Cardiac muscle cell (in vitro differentiated cells and primary cell): ENCODE measurements around the gene DAO. TPM values are rescaled to one million over a fixed set of nuclear protein-coding genes. Genes with fewer than 3 reads are reported as not detected.
A peak's percentile ranks its signal among the peaks of the same experiment; 100 is the strongest.

Experiments used
- DNase-seq, 2 donors: peaks; one replicate each; pipeline versions ENCODE4 v3.0.0 to v3.0.0-alpha.2; 2010 to 2017; ENCODE audit warnings: low read depth in 1 of 2, low spot score in 1 of 2
- H3K27ac ChIP-seq: fragments of 200-600 bp; sonication (generic); 2 replicates; pipeline ENCODE4 v1.5.1; 2016
- H3K27me3 ChIP-seq: fragments of 200-600 bp; sonication (generic); 2 replicates; pipeline ENCODE4 v1.6.0; 2016; ENCODE audit warnings: control low read depth
- H3K36me3 ChIP-seq: fragments of 200-600 bp; sonication (generic); 2 replicates; pipeline ENCODE4 v1.5.1; 2016; ENCODE audit warnings: control low read depth
- H3K4me1 ChIP-seq: fragments of 200-600 bp; sonication (generic); 2 replicates; pipeline ENCODE4 v1.8.1; 2017; ENCODE audit warnings: low read depth, mild to moderate bottlenecking, mixed run types
- H3K4me3 ChIP-seq: fragments of 200-600 bp; sonication (generic); 2 replicates; pipeline ENCODE4 v1.5.1; 2016; ENCODE audit warnings: mild to moderate bottlenecking
- H3K9me3 ChIP-seq: fragments of 200-600 bp; sonication (generic); 2 replicates; pipeline ENCODE4 v1.5.1; 2017; ENCODE audit warnings: low read depth, mild to moderate bottlenecking, control low read depth
- CTCF ChIP-seq: IDR thresholded peaks from 2 replicates; pipeline ENCODE4 v1.5.1; 2012; ENCODE audit warnings: low read depth, mild to moderate bottlenecking, low read length
- polyA plus RNA-seq: library from polyadenylated mRNA; unstranded; fragments of >200 nt; fragmentation: Nextera tagmentation; extraction: Ambion mirVana; gene quantifications from 2 replicates; pipeline ENCODE4 v1.2.1, GENCODE V29; 2016
- total RNA-seq: library from RNA; depleted of rRNA; stranded (reverse); fragments of >200 nt; gene quantifications from 2 replicates; pipeline ENCODE4 v1.2.3, GENCODE V29; 2016

Gene DAO
- total and polyA plus RNA-seq, 2 experiments from 2014 or later, result not detected

DNA sequence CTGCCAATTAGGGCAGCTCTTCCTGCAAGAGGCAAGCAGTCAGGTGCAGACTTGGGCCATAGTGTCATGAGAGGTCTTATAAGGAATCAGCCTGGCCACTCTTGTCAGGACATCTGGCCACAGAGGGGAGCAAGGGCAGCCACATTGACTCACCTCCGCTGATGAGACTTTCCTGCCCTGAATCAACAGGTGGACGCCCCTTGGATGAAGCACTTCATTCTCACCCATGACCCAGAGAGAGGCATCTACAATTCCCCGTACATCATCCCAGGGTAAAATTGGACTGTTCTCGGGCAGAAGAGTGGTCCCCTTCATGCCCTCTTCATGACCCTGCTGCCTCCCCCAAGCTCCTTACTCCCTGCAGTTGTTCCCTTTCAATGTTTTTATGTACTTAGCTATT lies 16.9 kb downstream of the DAO start:
- TF ChIP-seq CTCF, result no peak
- no peak for DNase-seq
- no peak overlapping the region for H3K27ac ChIP-seq
- no peak overlapping the region for H3K4me3 ChIP-seq
- H3K9me3 ChIP-seq, result no peaks in the 10 kb centered on the region
- no peaks in the 10 kb centered on the region for H3K27me3 ChIP-seq
- H3K36me3 ChIP-seq, result no peaks in the 10 kb centered on the region
- H3K4me1 ChIP-seq, result no peaks in the 10 kb centered on the region

DNA sequence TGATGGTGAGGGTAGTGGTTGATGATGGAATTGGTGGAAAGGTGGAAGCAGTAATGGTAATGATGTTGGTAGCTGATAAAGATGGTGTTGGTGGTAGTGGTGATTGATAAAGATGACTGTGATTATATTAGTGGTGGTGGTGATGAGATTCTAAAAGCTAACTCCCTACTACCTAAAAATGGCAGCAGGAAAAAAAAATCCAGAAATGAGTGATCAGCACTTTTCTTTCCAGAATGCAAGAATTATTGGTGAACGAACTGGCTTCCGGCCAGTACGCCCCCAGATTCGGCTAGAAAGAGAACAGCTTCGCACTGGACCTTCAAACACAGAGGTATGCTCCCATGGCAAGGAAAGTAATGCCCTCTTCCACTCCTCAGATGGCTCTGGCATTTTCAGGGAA lies 19.3 kb downstream of the DAO start:
- TF ChIP-seq CTCF, result no peak
- no peak overlapping the region for H3K27ac ChIP-seq

DNA sequence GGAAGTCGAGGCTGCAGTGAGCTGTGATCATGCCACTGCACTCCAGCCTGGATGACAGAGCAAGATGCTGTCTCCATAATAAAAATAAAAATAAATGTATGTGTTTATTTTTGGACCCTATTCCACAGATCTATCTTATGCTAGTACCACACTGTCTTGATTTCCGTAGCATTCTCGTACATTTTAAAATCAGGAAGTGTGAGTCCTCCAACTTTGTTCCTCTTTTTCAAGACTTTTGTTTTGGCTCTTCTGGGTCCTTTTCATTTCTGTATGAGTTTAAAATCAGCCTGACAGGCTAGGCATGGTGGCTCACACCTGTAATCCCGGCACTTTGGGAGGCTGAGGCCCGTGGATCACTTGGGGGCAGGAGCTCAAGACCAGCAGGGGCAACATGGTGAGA lies 25.8 kb downstream of the DAO start:
- no peak for TF ChIP-seq CTCF
- Histone ChIP-seq H3K9me3 (no peaks in the 10 kb centered on the region), H3K4me3 (no peak overlapping the region), H3K36me3 (no peaks in the 10 kb centered on the region), H3K27me3 (no peaks in the 10 kb centered on the region), H3K4me1 (no peaks in the 10 kb centered on the region), H3K27ac (no peak overlapping the region)
- DNase-seq, result no peak

More for the DNA sequence above, 19.3 kb downstream of the DAO start:
- DNase-seq, result no peak
- Histone ChIP-seq H3K4me3 (no peak overlapping the region), H3K27me3 (no peaks in the 10 kb centered on the region), H3K9me3 (no peaks in the 10 kb centered on the region), H3K4me1 (no peaks in the 10 kb centered on the region), H3K36me3 (no peaks in the 10 kb centered on the region)

GRCh38 chr12:108906971-108907370 lies 27.1 kb downstream of the DAO start:
- Histone ChIP-seq H3K4me3 (no peak overlapping the region), H3K27ac (no peak overlapping the region), H3K36me3 (no peaks in the 10 kb centered on the region), H3K27me3 (no peaks in the 10 kb centered on the region), H3K4me1 (no peaks in the 10 kb centered on the region), H3K9me3 (no peaks in the 10 kb centered on the region)
- TF ChIP-seq CTCF, result no peak
- DNase-seq, result no peak

DNA sequence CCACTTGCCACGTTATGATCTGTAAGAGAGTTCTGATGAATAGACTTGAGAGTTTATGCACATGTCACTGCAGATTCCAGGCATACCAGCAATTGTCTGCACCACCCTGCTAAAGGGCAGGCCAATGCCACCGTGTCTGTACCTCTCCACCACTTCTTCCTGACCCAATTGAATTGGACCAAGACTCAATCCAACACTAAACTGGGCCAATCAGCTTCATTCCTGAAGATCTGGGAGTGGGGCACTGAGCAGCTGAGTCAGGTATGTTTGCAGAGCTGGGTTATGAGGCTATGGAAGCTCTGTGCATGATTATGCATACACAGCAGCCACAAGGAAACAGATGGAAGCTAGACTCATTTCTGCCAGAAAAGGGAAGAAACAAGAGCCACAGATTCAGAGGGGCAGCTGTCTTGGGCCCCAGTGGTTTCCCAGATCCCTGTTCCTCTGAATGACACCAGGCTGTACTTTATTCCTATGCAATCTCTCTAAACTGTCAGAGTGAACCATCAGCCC lies 28.0 kb downstream of the DAO start:
- H3K4me3 ChIP-seq, result no peak overlapping the region
- H3K27ac ChIP-seq, result no peak overlapping the region
- H3K36me3 ChIP-seq, result no peaks in the 10 kb centered on the region
- H3K9me3 ChIP-seq, result no peaks in the 10 kb centered on the region
- no peaks in the 10 kb centered on the region for H3K4me1 ChIP-seq
- peak in 1 of 2 donors; percentile 34 for DNase-seq
- H3K27me3 ChIP-seq, result no peaks in the 10 kb centered on the region
- TF ChIP-seq CTCF, result no peak

DNA sequence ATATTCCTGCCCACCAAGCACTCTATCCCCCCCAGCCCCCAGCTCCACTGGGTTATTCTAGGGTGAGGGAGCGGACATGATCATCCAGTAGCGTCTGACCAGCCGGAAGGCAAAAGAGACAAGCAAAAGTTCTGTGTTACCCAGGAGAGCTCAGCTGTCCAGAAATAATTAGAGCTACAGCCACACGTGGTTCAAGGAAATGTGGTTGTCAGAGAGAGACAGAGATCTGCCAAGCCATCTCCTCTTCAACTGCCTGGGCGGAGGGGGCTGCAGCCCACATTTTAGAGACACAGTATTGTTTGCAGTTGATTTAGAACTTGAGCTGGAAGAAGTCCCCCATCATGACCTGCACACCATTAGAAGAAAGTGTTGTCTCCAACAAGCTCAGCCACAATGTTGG lies 30.4 kb downstream of the DAO start:
- no peaks in the 10 kb centered on the region for H3K9me3 ChIP-seq
- no peaks in the 10 kb centered on the region for H3K4me1 ChIP-seq
- H3K27me3 ChIP-seq, result no peaks in the 10 kb centered on the region
- H3K36me3 ChIP-seq, result no peaks in the 10 kb centered on the region
- no peak overlapping the region for H3K27ac ChIP-seq
- no peak for DNase-seq
- no peak overlapping the region for H3K4me3 ChIP-seq
- no peak for TF ChIP-seq CTCF
